IPS-18c (cell line): ENCODE results near the gene OGFOD1.

Experiments used
- H3K4me3 ChIP-seq: 2 replicates; pipeline ENCODE4 v1.7.0; 2013; ENCODE audit warnings: low read depth, mild to moderate bottlenecking, low read length, moderate library complexity; ENCODE audit not compliant: insufficient read depth
- H3K9me3 ChIP-seq: one replicate; pipeline ENCODE4 v1.6.1; 2013; ENCODE audit warnings: mild to moderate bottlenecking, low read length, moderate library complexity; ENCODE audit not compliant: control insufficient read depth, insufficient read depth

Gene OGFOD1

DNA sequence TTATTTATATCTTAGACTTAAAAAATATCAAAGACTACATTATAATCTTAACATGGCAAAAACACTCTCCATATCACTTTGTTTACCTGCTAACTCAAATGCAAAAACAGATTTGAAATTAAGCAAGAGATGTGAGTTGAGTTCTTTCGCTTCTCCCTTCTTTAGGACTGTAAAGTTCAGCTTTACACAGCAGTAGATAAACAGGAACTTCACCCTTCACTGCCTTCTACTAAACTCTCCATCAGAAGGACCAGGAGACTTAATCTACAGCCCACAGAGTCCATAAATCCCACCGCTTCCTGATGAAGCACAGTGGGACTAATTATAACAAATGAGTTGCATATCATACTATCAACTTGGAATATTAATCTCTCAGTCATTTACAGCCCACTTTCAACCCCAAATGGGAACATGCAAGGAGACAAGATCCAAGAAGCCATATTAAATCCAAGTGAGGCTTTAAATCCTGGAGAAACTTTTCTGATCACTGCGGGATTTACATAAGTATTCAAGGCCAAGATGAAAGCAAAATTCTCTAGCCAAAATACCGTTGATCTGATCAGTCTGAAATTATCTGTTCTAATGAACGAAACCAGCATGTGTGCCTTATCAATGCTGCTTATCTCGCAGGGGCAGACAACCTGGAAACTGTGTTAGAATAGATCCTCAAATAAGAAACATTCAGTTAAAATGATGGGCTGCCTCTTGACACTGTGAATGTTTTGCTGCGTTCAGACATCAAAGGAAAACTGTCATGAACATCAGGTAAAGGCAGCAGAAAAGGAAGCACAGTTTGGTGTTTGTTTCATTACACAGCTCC lies 27.6 kb upstream of the OGFOD1 start:
- Histone ChIP-seq H3K9me3 (no peaks in the 10 kb centered on the region), H3K4me3 (peak overlapping the region; percentile 74)

DNA sequence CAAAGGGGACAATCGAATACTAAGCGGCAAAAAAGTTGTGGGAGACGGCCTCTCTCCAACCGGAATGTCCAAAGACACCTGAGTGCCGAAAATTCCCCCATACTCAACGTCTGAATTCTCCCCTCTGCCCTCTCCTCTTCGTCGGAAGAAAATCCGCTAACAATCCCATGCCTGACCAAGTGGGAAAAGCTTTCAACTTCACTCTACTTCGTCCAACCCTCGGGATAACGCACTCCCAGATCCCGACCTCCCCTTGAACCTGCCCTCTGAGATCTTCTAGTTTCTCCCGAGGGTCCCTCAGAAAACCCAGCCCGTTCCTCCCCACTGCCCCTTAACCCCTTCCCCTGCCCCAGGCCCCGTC lies 27.0 kb upstream of the OGFOD1 start:
- H3K9me3 ChIP-seq: no peaks in the 10 kb centered on the region
- H3K4me3 ChIP-seq: peak overlapping the region; percentile 74

DNA sequence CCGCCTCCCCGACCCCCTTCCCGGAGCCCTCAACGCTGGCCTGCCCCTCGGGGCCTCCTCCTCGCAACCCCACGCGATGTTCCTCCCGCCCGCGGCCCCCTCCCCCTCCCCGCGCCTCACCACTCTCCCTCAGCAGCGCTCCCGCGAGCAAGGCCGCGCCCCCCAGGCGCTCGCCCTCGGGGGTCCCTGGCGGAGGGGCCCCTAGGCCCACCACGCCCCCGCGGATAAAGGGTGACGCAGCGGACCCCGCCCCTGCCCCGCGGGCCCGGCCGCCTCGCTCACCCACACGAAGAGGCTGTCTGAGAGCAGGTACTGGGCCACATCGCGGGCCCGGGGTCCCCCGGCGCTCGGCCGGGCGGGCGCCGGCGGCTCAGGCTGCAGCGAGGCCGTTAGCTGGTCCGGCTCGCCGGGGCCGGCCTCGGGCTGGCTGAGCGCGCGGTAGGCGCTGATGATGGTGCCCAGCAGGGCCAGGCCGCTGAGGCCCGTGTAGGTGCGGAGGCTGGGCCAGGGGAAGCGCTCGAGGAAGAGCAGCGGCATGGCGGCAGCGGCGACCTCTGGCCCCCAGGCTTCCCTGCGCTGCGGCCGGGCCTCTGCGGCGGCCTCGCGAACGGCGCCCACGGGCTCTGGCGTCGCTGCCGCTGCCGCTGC lies 26.4 kb upstream of the OGFOD1 start:
- Histone ChIP-seq H3K4me3 (peak overlapping the region; percentile 74), H3K9me3 (no peaks in the 10 kb centered on the region)

DNA sequence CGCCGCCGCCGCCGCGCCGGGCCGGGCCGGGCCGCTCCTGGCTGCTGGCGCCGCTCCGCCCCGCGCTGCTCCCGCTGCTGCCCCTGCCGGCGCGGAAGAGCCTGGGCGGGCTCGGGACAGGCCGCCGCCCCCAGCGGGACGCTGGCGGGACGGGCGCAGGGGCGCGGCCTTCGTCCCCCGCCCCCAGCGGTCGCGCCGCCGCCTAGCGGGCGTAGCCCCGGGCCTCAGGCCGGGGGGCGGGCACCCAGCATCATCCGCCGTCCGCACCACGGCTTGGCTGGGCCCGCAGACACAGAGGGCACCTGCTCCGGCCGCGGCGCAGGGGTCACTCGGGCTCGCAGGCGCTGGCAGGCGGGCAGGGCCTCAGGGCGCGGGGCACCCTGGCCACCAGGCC lies 25.9 kb upstream of the OGFOD1 start, which contains the start of gene AMFR:
AMFR (minus strand) TSS at position 107 of the 394 bp plus-strand sequence. CDS start 218 bp downstream, outside the sequence.
- no peaks in the 10 kb centered on the region for H3K9me3 ChIP-seq

GRCh38 chr16:56426585-56426984 lies 24.8 kb upstream of the OGFOD1 start:
- Histone ChIP-seq H3K9me3 (no peaks in the 10 kb centered on the region), H3K4me3 (no peak overlapping the region)

More for the DNA sequence above, 25.9 kb upstream of the OGFOD1 start, which contains the start of gene AMFR:
- peak within 1 kb of the TSS; percentile 74 for H3K4me3 ChIP-seq

DNA sequence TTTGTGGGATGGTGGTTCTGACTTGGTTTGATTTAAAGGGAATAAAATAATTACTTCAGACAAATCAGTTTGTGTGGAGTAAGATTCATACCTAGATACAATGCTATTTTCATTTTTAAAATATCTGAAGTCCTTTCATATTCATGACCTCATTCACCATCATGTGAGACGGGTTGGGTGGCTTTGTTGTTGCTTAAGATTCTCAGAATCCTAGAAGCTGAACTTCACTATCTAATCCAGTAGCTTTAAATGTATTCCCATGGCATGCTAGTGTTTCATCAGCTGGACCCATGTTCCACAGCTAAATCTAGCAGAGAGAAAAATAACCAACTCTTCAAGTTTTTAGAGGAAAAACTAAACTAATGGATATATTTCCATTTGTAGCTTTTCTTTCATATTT lies 23.3 kb upstream of the OGFOD1 start:
- Histone ChIP-seq H3K9me3 (no peaks in the 10 kb centered on the region), H3K4me3 (no peak overlapping the region)

DNA sequence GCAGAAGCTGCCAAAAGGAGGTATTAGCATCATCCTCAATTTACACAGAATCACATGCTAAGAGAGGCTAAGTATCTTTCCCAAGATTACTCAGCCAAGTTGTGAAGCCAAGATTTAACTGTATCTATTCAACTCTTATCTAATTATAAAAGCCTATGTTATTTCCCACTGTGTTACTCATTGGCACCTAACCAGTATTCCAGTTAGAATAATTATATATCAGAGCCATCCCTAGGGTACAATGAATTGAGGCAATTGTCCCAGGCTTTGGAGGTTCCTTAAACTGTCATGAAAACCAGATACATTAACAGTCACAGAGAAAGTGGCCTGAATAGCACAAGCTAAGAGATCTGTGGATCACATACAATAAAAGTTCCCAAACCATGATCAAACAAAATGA lies 15.1 kb upstream of the OGFOD1 start:
- Histone ChIP-seq H3K9me3 (no peaks in the 10 kb centered on the region), H3K4me3 (no peak overlapping the region)

- Histone ChIP-seq H3K4me3 (no peak overlapping the region), H3K9me3 (no peaks in the 10 kb centered on the region)
These were observed 13.3 kb upstream of the OGFOD1 start for GRCh38 chr16:56438038-56438437.

DNA sequence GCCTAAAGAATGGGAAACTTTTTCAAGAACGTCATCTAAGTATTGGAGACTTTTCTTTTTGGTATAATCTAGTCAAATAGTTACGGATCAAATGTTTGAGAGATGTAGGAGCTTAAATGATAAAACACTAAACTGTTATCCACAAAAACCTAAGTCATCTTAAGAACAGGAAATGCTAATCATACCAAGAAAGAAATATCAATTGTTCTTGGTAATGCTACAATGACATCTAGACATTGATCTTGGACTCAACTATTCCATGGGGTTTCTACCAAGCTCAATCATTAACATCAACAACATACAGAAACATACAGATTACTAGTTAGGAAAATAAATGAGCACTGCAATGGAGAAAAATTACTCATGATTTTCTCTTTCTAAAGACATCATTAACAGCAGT lies 4.1 kb upstream of the OGFOD1 start:
- Histone ChIP-seq H3K9me3 (no peaks in the 10 kb centered on the region), H3K4me3 (no peak overlapping the region)

GRCh38 chr16:56448005-56448404 lies 3.3 kb upstream of the OGFOD1 start:
- H3K9me3 ChIP-seq: no peaks in the 10 kb centered on the region
- H3K4me3 ChIP-seq: no peak overlapping the region

- Histone ChIP-seq H3K9me3 (no peaks in the 10 kb centered on the region), H3K4me3 (peak overlapping the region; percentile 96)
These were observed 924 bp upstream of the OGFOD1 start for GRCh38 chr16:56450275-56450985.

DNA sequence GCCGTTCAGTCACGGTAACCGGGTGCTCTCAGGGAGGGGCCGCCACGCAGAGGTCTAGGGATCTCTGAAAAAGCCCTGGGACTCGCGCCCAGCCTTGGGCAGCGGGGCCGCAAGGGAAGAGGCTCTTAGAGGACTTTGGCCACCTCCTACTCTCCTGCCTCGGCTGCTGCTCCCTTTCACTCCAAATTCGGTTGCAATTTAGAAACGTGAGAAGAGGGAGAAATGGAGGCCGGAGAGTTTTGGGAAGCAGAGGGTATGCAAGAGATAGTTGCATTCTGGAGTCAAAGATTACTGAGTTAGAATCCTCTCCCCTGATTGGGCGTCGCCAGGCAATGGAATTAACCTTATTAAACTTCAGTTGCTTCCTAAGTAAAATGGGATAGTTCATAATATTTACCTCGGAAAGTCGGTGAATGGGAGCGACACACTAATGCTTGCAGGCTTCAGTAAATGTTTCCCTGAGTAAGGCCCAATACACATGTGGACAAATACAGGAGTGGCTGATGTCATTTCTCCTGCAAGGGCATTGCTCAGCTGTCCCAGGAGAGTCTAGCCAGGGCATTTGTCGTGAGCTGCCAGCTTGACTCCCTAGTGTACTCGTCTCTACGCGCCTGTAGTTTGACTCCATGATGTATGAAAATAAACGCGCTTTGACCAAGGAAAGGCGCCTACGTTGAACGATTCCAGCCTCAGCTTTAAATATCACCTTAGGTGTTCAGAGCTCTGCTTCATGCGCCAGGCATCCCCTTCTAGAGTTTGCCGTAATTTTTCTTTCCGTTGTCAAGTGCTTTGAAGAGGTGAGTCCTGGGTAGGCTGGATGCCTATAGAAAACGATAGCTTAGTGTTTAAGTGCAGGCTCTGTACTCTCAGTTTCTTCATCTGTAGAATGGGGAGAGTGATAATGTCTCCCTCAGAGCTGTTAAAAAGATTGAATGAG lies 667 bp downstream of the OGFOD1 start:
- Histone ChIP-seq H3K4me3 (peak overlapping the region; percentile 96), H3K9me3 (no peaks in the 10 kb centered on the region)

DNA sequence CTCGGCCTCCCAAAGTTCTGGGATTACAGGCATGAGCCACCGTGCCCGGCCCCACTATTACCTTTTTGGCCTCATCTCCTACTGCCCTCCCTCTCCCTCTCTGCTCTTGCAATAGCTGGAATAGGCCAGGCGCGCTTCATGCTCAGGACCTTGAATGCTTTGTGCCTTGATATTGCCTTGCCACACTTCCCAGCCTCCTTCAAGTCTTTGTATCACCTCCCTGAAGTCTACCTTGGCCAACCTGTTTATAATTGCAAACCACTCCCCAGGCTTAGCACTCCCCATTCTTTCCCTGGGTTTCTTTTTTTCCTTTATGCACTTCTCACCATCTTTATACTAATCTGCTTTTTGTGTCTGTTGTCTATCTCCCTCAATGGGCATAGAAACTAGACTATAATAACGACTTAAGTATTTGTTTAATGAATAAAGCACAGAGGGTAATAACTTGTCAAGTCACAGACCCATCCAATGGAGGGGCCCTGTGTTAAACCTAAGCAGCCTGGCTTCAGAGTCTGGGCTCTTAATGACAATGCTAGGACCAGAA lies 6.6 kb downstream of the OGFOD1 start:
- Histone ChIP-seq H3K4me3 (no peak overlapping the region), H3K9me3 (no peaks in the 10 kb centered on the region)

- H3K4me3 ChIP-seq: no peak overlapping the region
- no peaks in the 10 kb centered on the region for H3K9me3 ChIP-seq
These were observed 8.7 kb downstream of the OGFOD1 start for GRCh38 chr16:56460101-56460500.

DNA sequence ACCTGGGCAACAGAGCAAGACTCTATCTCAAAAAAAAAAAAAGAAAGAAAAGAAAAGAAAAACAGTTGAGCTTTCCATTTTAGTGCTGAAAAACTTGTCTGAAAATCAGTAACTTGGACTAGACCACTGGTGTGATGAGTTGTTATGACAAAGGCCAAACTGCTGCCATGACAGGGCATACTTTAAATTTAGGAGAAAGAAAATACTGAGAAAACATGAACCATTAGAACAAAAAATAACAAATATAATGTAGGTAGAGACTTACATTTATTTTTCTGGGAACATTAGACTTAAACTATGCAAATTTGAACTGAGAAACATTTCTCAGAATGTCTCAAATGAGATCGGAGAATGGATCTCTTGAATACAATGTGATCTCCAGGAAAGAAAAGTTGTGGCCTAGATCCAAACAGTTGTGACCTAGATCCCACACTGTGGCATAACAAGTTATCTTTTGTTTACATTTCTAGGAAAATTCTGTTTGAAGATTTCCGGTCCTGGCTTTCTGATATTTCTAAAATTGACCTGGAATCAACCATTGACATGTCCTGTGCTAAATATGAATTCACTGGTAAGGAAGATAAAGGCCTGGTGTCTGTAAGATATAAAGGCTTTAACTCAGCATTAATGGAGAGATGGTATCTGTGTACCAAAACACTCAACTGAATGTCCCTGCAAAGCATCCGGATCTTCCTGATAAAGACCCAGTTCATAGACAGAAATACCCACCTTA lies 10.9 kb downstream of the OGFOD1 start:
- Histone ChIP-seq H3K4me3 (no peak overlapping the region), H3K9me3 (no peaks in the 10 kb centered on the region)

- no peaks in the 10 kb centered on the region for H3K9me3 ChIP-seq
- H3K4me3 ChIP-seq: no peak overlapping the region
These were observed 11.8 kb downstream of the OGFOD1 start for GRCh38 chr16:56463153-56463552.
